Natural killer cell (primary cell): ENCODE data around the gene G0S2. TPM values are rescaled to one million over a fixed set of nuclear protein-coding genes. Genes with fewer than 3 reads are reported as not detected.

Source experiments
- ATAC-seq, 3 donors: fragments of 150-1000 bp in 2 of 3; fragments of 200-7000 bp in 1 of 3; cut with Tn5 transposase; 1 replicate in 1 of 3; 2 replicates in 2 of 3; pipeline ENCODE4 v1.10.0; 2021; ENCODE audit warnings: mild to moderate bottlenecking in 2 of 3, moderate library complexity in 2 of 3
- DNase-seq, 2 donors: peaks; one replicate each; pipeline versions ENCODE4 v3.0.0 to v3.0.0-alpha.2; 2013 to 2021; ENCODE audit warnings: mixed read lengths in 1 of 2
- H3K27ac ChIP-seq: one replicate; pipeline ENCODE4 v1.5.1; 2013; ENCODE audit warnings: mild to moderate bottlenecking, low read length
- H3K27me3 ChIP-seq: one replicate; pipeline ENCODE4 v1.6.1; 2013; ENCODE audit warnings: low read length; ENCODE audit not compliant: control insufficient read depth, insufficient read depth
- H3K36me3 ChIP-seq: one replicate; pipeline ENCODE4 v1.6.1; 2013; ENCODE audit warnings: low read length; ENCODE audit not compliant: control insufficient read depth, insufficient read depth
- H3K4me1 ChIP-seq: one replicate; pipeline ENCODE4 v1.6.1; 2013; ENCODE audit warnings: low read length; ENCODE audit not compliant: control insufficient read depth, insufficient read depth
- H3K4me3 ChIP-seq: one replicate; pipeline ENCODE4 v1.5.1; 2013; ENCODE audit warnings: low read length
- H3K9me3 ChIP-seq: one replicate; pipeline ENCODE4 v1.6.1; 2013; ENCODE audit warnings: low read length; ENCODE audit not compliant: control insufficient read depth, insufficient read depth
- H3K27ac Mint-ChIP-seq, 2 donors: one replicate each; pipeline ENCODE4 v1.8.0; 2022; ENCODE audit warnings: mild to moderate bottlenecking in 2 of 2, mixed read lengths in 2 of 2, moderate library complexity in 1 of 2
- H3K27me3 Mint-ChIP-seq, 2 donors: one replicate each; pipeline ENCODE4 v1.8.0; 2022; ENCODE audit warnings: low read depth in 2 of 2, mixed read lengths in 2 of 2
- H3K36me3 Mint-ChIP-seq: one replicate; pipeline ENCODE4 v1.8.0; 2022; ENCODE audit warnings: mixed read lengths
- H3K4me1 Mint-ChIP-seq, 2 donors: one replicate each; pipeline ENCODE4 v1.8.0; 2022; ENCODE audit warnings: mixed read lengths in 2 of 2
- H3K4me3 Mint-ChIP-seq: one replicate; pipeline ENCODE4 v1.8.0; 2022; ENCODE audit warnings: mild to moderate bottlenecking, moderate library complexity, mixed read lengths
- H3K9me3 Mint-ChIP-seq, 2 donors: one replicate each; pipeline ENCODE4 v1.8.0; 2022; ENCODE audit warnings: mixed read lengths in 2 of 2
- CTCF ChIP-seq: fragments of 200-600 bp; IDR thresholded peaks from one replicate; pipeline ENCODE4 v1.8.0; 2022; ENCODE audit warnings: antibody characterized with exemption
- WGBS: methylation state at CpG from one replicate; pipeline ENCODE4 v1.1.7; 2013; ENCODE audit warnings: missing lambda C conversion rate; ENCODE audit not compliant: insufficient coverage; 5-methylcytosine and 5-hydroxymethylcytosine counted together
- intact Hi-C: fragments of 100-400 bp; cut with micrococcal nuclease; formaldehyde crosslinking; loops from one replicate; pipeline ENCODE4 v1.14.2; 2022
- total RNA-seq, 4 donors: library from RNA; stranded (reverse); fragments of 120-200 nt in 1 of 4; gene quantifications; one replicate each; pipeline versions ENCODE4 v1.2.3 to v1.2.4, GENCODE V29; 2013 to 2022

The G0S2 gene
- total RNA-seq, 3 donors from 2014 or later (not counting 1 experiment from before 2014, with no cell fraction given) = 15.3 to 132 (median 22.0) TPM

GRCh38 chr1:209642816-209643215 lies 32.4 kb upstream of the G0S2 start:
- Histone ChIP-seq H3K4me1 (no peaks in the 10 kb centered on the region), H3K4me3 (no peak overlapping the region), H3K9me3 (no peaks in the 10 kb centered on the region), H3K27me3 (no peaks in the 10 kb centered on the region), H3K36me3 (no peaks in the 10 kb centered on the region), H3K27ac (no peak overlapping the region)
- intact Hi-C loops = no loop called here
- WGBS = 61% methylated on average over 3 of the region's 3 CpGs
- no peak for TF ChIP-seq CTCF
- no peaks in the 10 kb centered on the region for H3K9me3 Mint-ChIP-seq
- ATAC-seq (no peak), DNase-seq (no peak)
- no peaks in the 10 kb centered on the region for H3K36me3 Mint-ChIP-seq
- H3K27ac Mint-ChIP-seq = no peak overlapping the region
- no peaks in the 10 kb centered on the region for H3K27me3 Mint-ChIP-seq
- no peak overlapping the region for H3K4me3 Mint-ChIP-seq
- no peaks in the 10 kb centered on the region for H3K4me1 Mint-ChIP-seq

DNA sequence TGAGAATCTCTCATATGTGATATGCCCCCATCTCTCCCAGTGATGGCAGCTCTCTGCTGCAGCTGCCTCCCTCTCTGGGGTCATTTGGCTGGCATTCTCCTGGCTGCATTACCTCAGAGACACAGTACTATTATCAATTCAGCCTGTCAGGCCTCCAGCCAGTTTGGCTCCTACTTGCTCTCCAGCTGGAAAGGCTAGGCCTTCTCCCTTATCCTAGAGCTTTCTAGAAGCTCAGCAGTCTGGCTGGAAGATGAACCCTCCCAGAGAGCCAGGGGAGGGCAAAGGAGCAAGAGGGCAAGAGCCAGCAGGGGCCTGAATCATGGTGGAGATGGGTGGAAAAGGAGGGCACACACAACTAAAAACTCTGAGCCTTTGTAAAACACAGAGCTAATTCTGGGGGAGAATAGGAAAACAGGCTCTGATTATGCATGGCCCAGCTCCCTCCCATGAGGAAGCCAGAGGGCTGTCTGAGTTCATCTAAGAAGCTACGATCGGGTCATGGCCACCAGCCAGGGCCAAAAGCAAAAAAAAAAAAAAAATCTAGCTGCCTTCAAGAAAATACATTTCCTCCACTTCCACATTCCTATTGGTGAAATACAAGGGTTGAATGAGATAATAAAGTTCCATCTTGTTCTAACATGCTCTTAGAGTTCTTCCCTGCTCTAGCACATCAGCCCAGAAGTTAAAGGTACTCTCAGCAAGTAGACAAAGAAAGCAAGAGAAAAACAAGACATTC lies 31.8 kb upstream of the G0S2 start:
- H3K27me3 ChIP-seq = no peaks in the 10 kb centered on the region
- intact Hi-C loops = no loop called here
- DNase-seq (no peak), ATAC-seq (no peak)
- Mint-ChIP-seq H3K27ac (no peak overlapping the region), H3K9me3 (no peaks in the 10 kb centered on the region), H3K4me3 (no peak overlapping the region), H3K27me3 (no peaks in the 10 kb centered on the region), H3K36me3 (no peaks in the 10 kb centered on the region), H3K4me1 (no peaks in the 10 kb centered on the region)
- 70% methylated on average over 2 of the region's 2 CpGs for WGBS
- no peaks in the 10 kb centered on the region for H3K9me3 ChIP-seq
- no peak overlapping the region for H3K4me3 ChIP-seq
- no peaks in the 10 kb centered on the region for H3K36me3 ChIP-seq
- no peak for TF ChIP-seq CTCF
- no peak overlapping the region for H3K27ac ChIP-seq
- no peaks in the 10 kb centered on the region for H3K4me1 ChIP-seq

- Histone ChIP-seq H3K4me3 (no peak overlapping the region), H3K36me3 (no peaks in the 10 kb centered on the region), H3K4me1 (peaks cover 11% of the 10 kb centered on the region), H3K27me3 (no peaks in the 10 kb centered on the region), H3K27ac (no peak overlapping the region), H3K9me3 (no peaks in the 10 kb centered on the region)
- H3K27me3 Mint-ChIP-seq = no peaks in the 10 kb centered on the region
- no peak overlapping the region for H3K4me3 Mint-ChIP-seq
- no peak overlapping the region for H3K27ac Mint-ChIP-seq
- no peak for TF ChIP-seq CTCF
- peaks cover 0 to 7% of the 10 kb centered on the region in 2 donors for H3K4me1 Mint-ChIP-seq
- H3K36me3 Mint-ChIP-seq = no peaks in the 10 kb centered on the region
- ATAC-seq (no peak), DNase-seq (no peak)
- intact Hi-C loops = no loop called here
- 89% methylated on average over 15 of the region's 16 CpGs for WGBS
- no peaks in the 10 kb centered on the region for H3K9me3 Mint-ChIP-seq
These were observed 29.4 kb upstream of the G0S2 start for GRCh38 chr1:209645574-209646452.
